HEK293 (cell line): ENCODE measurements around the gene RFLNA.

ENCODE experiments used
- MZF1 ChIP-seq: fragments of 450-650 bp; formaldehyde crosslinking; IDR thresholded peaks from 2 replicates; pipeline ENCODE4 v1.5.1; 2017; ENCODE audit warnings: missing biosample characterization, missing genetic modification characterization, borderline replicate concordance
- TF ChIP-seq, protein P1 (sequence below): fragments of 450-650 bp; IDR thresholded peaks from 2 replicates; pipeline ENCODE4 v1.5.1; 2018; ENCODE audit warnings: missing biosample characterization, mild to moderate bottlenecking, missing genetic modification characterization

DNA sequence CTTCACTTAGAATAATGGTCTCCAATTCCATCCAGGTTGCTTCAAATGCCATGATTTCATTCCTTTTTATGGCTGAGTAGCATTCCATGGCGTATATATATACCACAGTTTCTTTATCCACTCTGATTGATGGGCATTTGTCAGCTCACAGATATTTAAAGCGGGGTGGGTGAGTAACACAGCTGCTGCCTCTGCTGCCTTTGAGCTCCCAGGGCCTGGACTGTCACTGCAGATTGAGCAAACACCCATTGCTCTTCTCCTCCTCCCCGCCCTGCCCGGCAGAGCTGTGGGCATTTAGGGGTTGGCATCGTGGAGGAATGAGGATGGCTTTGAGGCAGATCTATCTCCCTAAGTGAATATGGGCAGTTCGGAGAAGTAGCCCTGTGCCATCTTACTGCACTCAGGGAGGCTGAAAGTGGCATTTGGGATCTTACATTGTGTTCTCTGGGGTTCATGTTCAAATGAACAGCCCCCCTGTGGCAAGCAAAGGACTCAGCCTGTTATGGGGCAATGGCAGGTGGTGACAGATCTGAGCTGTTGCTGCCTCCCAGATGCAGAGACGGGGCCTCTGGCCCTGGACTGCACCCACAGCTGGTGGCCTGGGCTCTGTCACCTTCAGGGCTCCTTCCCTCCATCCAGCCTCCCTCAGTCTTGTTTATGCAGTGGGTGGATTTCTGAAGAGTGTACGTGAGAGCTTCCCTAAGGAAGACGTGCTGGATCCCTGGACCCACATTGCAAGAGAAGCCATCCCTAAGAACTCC lies 4.9 kb downstream of the RFLNA start:
- TF ChIP-seq, protein P1, sequence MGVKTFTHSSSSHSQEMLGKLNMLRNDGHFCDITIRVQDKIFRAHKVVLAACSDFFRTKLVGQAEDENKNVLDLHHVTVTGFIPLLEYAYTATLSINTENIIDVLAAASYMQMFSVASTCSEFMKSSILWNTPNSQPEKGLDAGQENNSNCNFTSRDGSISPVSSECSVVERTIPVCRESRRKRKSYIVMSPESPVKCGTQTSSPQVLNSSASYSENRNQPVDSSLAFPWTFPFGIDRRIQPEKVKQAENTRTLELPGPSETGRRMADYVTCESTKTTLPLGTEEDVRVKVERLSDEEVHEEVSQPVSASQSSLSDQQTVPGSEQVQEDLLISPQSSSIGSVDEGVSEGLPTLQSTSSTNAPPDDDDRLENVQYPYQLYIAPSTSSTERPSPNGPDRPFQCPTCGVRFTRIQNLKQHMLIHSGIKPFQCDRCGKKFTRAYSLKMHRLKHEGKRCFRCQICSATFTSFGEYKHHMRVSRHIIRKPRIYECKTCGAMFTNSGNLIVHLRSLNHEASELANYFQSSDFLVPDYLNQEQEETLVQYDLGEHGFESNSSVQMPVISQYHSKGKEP = no peak
- no peak for TF ChIP-seq MZF1
